ENCODE data around the gene PDK3. TPM values are rescaled to one million over a fixed set of nuclear protein-coding genes. Genes with fewer than 3 reads are reported as not detected.
A peak's percentile ranks its signal among the peaks of the same experiment; 100 is the strongest.

Gene PDK3
- total RNA-seq, 2 experiments from 2014 or later, result 22.6 to 35.1 TPM

DNA sequence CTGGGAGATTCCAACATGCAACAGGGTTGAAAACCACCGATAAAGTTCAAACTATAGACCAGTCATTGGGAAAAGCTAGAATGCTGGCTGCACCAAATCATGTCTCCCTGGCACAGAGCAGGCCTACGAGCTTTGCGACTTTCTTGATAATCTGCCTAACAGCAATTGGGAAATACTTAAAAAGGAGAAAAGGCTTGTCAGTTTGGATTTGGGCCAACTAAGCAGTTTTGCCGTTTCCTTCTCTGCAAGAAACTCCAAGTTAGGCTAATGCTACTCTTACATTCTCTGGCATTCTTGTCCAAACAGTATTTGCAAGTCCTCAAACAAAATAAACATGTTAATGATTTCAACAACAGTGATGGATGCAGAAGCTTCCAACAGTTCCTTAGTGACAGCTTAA lies 87.9 kb downstream of the PDK3 start:
- BruUV-seq (replicated peaks), result no TSS peak
- TF ChIP-seq EZH2phosphoT487 (IDR thresholded peaks at IDR 0.05; ENCODE audit: borderline replicate concordance, low read depth, low read length), result no peak
- TF ChIP-seq, protein P1, sequence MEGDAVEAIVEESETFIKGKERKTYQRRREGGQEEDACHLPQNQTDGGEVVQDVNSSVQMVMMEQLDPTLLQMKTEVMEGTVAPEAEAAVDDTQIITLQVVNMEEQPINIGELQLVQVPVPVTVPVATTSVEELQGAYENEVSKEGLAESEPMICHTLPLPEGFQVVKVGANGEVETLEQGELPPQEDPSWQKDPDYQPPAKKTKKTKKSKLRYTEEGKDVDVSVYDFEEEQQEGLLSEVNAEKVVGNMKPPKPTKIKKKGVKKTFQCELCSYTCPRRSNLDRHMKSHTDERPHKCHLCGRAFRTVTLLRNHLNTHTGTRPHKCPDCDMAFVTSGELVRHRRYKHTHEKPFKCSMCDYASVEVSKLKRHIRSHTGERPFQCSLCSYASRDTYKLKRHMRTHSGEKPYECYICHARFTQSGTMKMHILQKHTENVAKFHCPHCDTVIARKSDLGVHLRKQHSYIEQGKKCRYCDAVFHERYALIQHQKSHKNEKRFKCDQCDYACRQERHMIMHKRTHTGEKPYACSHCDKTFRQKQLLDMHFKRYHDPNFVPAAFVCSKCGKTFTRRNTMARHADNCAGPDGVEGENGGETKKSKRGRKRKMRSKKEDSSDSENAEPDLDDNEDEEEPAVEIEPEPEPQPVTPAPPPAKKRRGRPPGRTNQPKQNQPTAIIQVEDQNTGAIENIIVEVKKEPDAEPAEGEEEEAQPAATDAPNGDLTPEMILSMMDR (conservative IDR thresholded peaks at IDR 0.05; ENCODE audit: low read length), result no peak
- Histone ChIP-seq H2AFZ (ENCODE audit: low read length) (no peak overlapping the region), H3K4me1 (ENCODE audit: insufficient read depth, low read length, poor library complexity, severe bottlenecking) (no peaks in the 10 kb centered on the region), H3K4me2 (ENCODE audit: low read length) (no peak overlapping the region), H3K9me3 (ENCODE audit: low read length) (no peaks in the 10 kb centered on the region), H3K27ac (ENCODE audit: low read depth, low read length, poor library complexity, severe bottlenecking) (no peak overlapping the region), H4K20me1 (ENCODE audit: insufficient read depth, low read length) (no peaks in the 10 kb centered on the region), H3K4me3 (ENCODE audit: low read depth, low read length, poor library complexity, severe bottlenecking) (no peak overlapping the region), H3K36me3 (ENCODE audit: insufficient read depth, low read length) (no peaks in the 10 kb centered on the region), H3K9me2 (ENCODE audit: insufficient read depth, low read length) (no peaks in the 10 kb centered on the region), H3K79me2 (ENCODE audit: insufficient read depth, low read depth, low read length) (no peaks in the 10 kb centered on the region)
- ChIA-PET POLR2A (no interaction called here), CTCF (ENCODE audit: unreplicated experiment) (no interaction called here)
- intact Hi-C loops (cut with micrococcal nuclease; ENCODE audit: unreplicated experiment), result no loop called here
- DNase-seq (ENCODE audit: low spot score), result no peak

DNA sequence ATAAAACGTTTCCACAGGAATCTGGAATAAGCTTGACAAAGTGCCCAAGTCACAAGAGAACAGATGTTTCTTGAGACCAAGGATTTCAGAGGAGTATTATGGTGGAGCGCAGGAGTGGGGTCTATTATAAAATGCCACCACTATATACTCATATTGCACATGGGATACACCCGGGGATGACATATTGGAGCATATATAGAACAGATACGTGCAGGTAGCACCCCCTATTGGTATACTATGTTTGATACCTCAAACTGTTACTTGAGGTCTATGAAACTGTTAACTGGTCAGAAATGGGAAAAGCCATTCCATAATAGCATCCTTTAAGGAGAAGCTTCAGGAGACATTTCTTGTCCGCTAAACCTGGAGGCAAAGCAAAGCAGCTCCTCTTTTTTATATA lies 96.0 kb downstream of the PDK3 start:
- DNase-seq (ENCODE audit: low spot score), result peak; percentile 44
- intact Hi-C loops (cut with micrococcal nuclease; ENCODE audit: unreplicated experiment), result loop anchor here (2.0 to 5.0 kb wide), 2 partner anchors 164 to 190 kb away; no protein-coding TSS in a partner anchor
- H3K4me3 ChIP-seq (ENCODE audit: low read depth, low read length, poor library complexity, severe bottlenecking), result no peak overlapping the region

More for the DNA sequence above, 96.0 kb downstream of the PDK3 start:
- Histone ChIP-seq H2AFZ (ENCODE audit: low read length) (no peak overlapping the region), H3K4me2 (ENCODE audit: low read length) (no peak overlapping the region), H3K27ac (ENCODE audit: low read depth, low read length, poor library complexity, severe bottlenecking) (no peak overlapping the region), H3K79me2 (ENCODE audit: insufficient read depth, low read depth, low read length) (no peaks in the 10 kb centered on the region), H3K9me2 (ENCODE audit: insufficient read depth, low read length) (no peaks in the 10 kb centered on the region), H4K20me1 (ENCODE audit: insufficient read depth, low read length) (no peaks in the 10 kb centered on the region), H3K9me3 (ENCODE audit: low read length) (no peaks in the 10 kb centered on the region), H3K4me1 (ENCODE audit: insufficient read depth, low read length, poor library complexity, severe bottlenecking) (no peaks in the 10 kb centered on the region), H3K36me3 (ENCODE audit: insufficient read depth, low read length) (no peaks in the 10 kb centered on the region)
- BruUV-seq (replicated peaks), result no TSS peak
- ChIA-PET POLR2A (no interaction called here), CTCF (ENCODE audit: unreplicated experiment) (no interaction called here)
- TF ChIP-seq, protein P1 (conservative IDR thresholded peaks at IDR 0.05; ENCODE audit: low read length), result peak; percentile 68
- no peak for TF ChIP-seq EZH2phosphoT487 (IDR thresholded peaks at IDR 0.05; ENCODE audit: borderline replicate concordance, low read depth, low read length)
